Mammary epithelial cell (primary cell): ENCODE results near the gene SCN7A.

Experiments
- EZH2 ChIP-seq: IDR thresholded peaks from 2 replicates; pipeline ENCODE4 v1.6.1; 2012; ENCODE audit warnings: low read length, inconsistent platforms, borderline replicate concordance
- TF ChIP-seq, protein P1 (sequence below), 2 donors: IDR thresholded peaks in 1 of 2; conservative IDR thresholded peaks in 1 of 2; 2 replicates each; pipeline ENCODE4 v1.5.1; 2011 to 2012; ENCODE audit warnings: inconsistent platforms in 2 of 2, low read length in 2 of 2, mild to moderate bottlenecking in 2 of 2, control low read depth in 1 of 2, low read depth in 1 of 2; ENCODE audit not compliant: insufficient read depth in 1 of 2; ENCODE audit errors: extremely low read depth in 1 of 2

DNA sequence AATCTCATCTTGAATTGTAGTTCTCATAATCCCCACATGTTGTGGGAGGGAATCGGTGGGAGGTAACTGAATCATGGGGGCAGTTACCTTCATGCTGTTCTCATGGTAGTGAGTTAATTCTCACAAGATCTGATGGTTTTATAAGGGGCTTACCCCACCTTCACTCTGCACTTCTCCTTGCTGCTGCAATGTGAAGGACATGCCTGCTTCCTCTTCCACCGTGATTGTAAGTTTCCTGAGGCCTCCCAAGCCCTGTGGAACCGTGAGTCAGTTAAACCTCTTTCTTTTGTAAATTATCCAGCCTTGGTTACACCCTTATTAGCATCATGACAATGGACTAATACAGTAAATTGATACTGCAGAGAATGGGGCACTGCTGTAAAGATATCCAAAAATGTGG lies 57.9 kb downstream of the SCN7A start:
- TF ChIP-seq, protein P1, sequence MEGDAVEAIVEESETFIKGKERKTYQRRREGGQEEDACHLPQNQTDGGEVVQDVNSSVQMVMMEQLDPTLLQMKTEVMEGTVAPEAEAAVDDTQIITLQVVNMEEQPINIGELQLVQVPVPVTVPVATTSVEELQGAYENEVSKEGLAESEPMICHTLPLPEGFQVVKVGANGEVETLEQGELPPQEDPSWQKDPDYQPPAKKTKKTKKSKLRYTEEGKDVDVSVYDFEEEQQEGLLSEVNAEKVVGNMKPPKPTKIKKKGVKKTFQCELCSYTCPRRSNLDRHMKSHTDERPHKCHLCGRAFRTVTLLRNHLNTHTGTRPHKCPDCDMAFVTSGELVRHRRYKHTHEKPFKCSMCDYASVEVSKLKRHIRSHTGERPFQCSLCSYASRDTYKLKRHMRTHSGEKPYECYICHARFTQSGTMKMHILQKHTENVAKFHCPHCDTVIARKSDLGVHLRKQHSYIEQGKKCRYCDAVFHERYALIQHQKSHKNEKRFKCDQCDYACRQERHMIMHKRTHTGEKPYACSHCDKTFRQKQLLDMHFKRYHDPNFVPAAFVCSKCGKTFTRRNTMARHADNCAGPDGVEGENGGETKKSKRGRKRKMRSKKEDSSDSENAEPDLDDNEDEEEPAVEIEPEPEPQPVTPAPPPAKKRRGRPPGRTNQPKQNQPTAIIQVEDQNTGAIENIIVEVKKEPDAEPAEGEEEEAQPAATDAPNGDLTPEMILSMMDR (conservative IDR thresholded peaks at IDR 0.05 in 1 of 2, IDR thresholded peaks at IDR 0.05 in 1 of 2; ENCODE audit: extremely low read depth in 1 of 2, insufficient read depth in 1 of 2, low read depth in 1 of 2, low read length in 2 of 2) = no peak
- no peak for TF ChIP-seq EZH2
